B cell (primary cell): ENCODE results near the gene SRGAP1. TPM values are rescaled to one million over a fixed set of nuclear protein-coding genes. Genes with fewer than 3 reads are reported as not detected.

ENCODE experiments used
- ATAC-seq: fragments of 200-7000 bp; cut with Tn5 transposase; one replicate; pipeline ENCODE4 v1.10.0; 2021; ENCODE audit warnings: low read depth, mild to moderate bottlenecking, moderate number of reproducible peaks, moderate library complexity
- CTCF ChIA-PET: fragments of 350-600 bp; sonication (Branson Sonifier 250); formaldehyde crosslinking; loops from one replicate; lab custom pipeline; 2021; ENCODE audit warnings: antibody characterized with exemption, inconsistent platforms; lab: Charles Lee
- POLR2A ChIA-PET: fragments of 350-600 bp; sonication (Branson Sonifier 250); formaldehyde crosslinking; loops from one replicate; lab custom pipeline; 2021; ENCODE audit warnings: antibody characterized with exemption; lab: Charles Lee
- DNase-seq: peaks from one replicate; pipeline ENCODE4 v3.0.0; 2013
- H2AFZ ChIP-seq: 2 replicates; pipeline ENCODE4 v1.6.1; 2012; ENCODE audit warnings: mild to moderate bottlenecking, low read depth, low read length; ENCODE audit not compliant: insufficient read depth, poor library complexity, severe bottlenecking
- H3K27ac ChIP-seq, 2 donors: 1 replicate in 1 of 2; 2 replicates in 1 of 2; pipeline ENCODE4 v1.5.1; 2012 to 2013; ENCODE audit warnings: low read length in 2 of 2, mild to moderate bottlenecking in 2 of 2, moderate library complexity in 1 of 2
- H3K27me3 ChIP-seq, 4 experiments: fragments of 200-600 bp in 1 of 4; sonication (generic) in 1 of 4; replicated peaks in 1 of 4; 1 replicate in 2 of 4; 2 replicates in 2 of 4; pipeline versions ENCODE4 v1.6.1 to v1.7.0; 2013 to 2016; ENCODE audit warnings: low read length in 3 of 4, mild to moderate bottlenecking in 2 of 4, mixed read lengths in 1 of 4, moderate library complexity in 1 of 4; ENCODE audit not compliant: insufficient read depth in 4 of 4, control insufficient read depth in 3 of 4; ENCODE audit errors: control extremely low read depth in 1 of 4
- H3K36me3 ChIP-seq, 2 experiments: replicated peaks in 1 of 2; 1 replicate in 1 of 2; 2 replicates in 1 of 2; pipeline versions ENCODE4 v1.6.1 to v1.7.1; 2013; ENCODE audit warnings: low read length in 1 of 2; ENCODE audit not compliant: insufficient read depth in 2 of 2, control insufficient read depth in 1 of 2; ENCODE audit errors: control extremely low read depth in 1 of 2, extremely low read depth in 1 of 2
- H3K4me1 ChIP-seq, 2 donors: fragments of 200-600 bp in 1 of 2; sonication (generic) in 1 of 2; 1 replicate in 1 of 2; 2 replicates in 1 of 2; pipeline versions ENCODE4 v1.5.1 to v1.6.1; 2013 to 2017; ENCODE audit warnings: low read length in 2 of 2; ENCODE audit not compliant: control insufficient read depth in 2 of 2, insufficient read depth in 2 of 2
- H3K4me2 ChIP-seq: replicated peaks from 2 replicates; pipeline ENCODE3; 2012; ENCODE audit warnings: mild to moderate bottlenecking, low read depth, low read length; ENCODE audit not compliant: poor library complexity, severe bottlenecking
- H3K4me3 ChIP-seq, 5 experiments: fragments of 200-600 bp in 1 of 5; sonication (generic) in 1 of 5; 1 replicate in 3 of 5; 2 replicates in 2 of 5; pipeline versions ENCODE4 v1.5.1 to v1.7.0; 2011 to 2016; ENCODE audit warnings: low read length in 4 of 5, mild to moderate bottlenecking in 4 of 5, low read depth in 2 of 5, control low read depth in 1 of 5, moderate library complexity in 1 of 5; ENCODE audit not compliant: insufficient read depth in 1 of 5; ENCODE audit errors: control extremely low read depth in 1 of 5, extremely low read depth in 1 of 5
- H3K79me2 ChIP-seq: fragments of 200-600 bp; sonication (generic); one replicate; pipeline ENCODE4 v1.6.0; 2016; ENCODE audit warnings: low read length; ENCODE audit not compliant: control insufficient read depth, insufficient read depth
- H3K9ac ChIP-seq: fragments of 200-600 bp; sonication (generic); 2 replicates; pipeline ENCODE4 v1.6.1; 2017; ENCODE audit warnings: mild to moderate bottlenecking, low read length, moderate library complexity
- H3K9me3 ChIP-seq, 3 donors: one replicate each; pipeline versions ENCODE4 v1.6.1 to v1.7.1; 2013; ENCODE audit warnings: low read length in 2 of 3; ENCODE audit not compliant: control insufficient read depth in 2 of 3, insufficient read depth in 1 of 3; ENCODE audit errors: control extremely low read depth in 1 of 3
- H4K20me1 ChIP-seq: 2 replicates; pipeline ENCODE4 v1.6.0; 2012; ENCODE audit warnings: mild to moderate bottlenecking, low read length; ENCODE audit not compliant: insufficient read depth, control insufficient read depth, poor library complexity, severe bottlenecking
- H3K27ac Mint-ChIP-seq: one replicate; pipeline ENCODE4 v1.8.0; 2021; ENCODE audit warnings: mixed read lengths
- H3K27me3 Mint-ChIP-seq: one replicate; pipeline ENCODE4 v1.8.0; 2021; ENCODE audit warnings: mixed read lengths
- H3K4me1 Mint-ChIP-seq: one replicate; pipeline ENCODE4 v1.8.0; 2021; ENCODE audit warnings: mixed read lengths
- H3K4me3 Mint-ChIP-seq: one replicate; pipeline ENCODE4 v1.8.0; 2021; ENCODE audit warnings: mixed read lengths
- H3K9me3 Mint-ChIP-seq: one replicate; pipeline ENCODE4 v1.8.0; 2022; ENCODE audit warnings: mixed read lengths; ENCODE audit not compliant: insufficient read depth
- EZH2 ChIP-seq: IDR thresholded peaks from 2 replicates; pipeline ENCODE4 v1.6.1; 2012; ENCODE audit warnings: borderline replicate concordance, low read depth, mild to moderate bottlenecking, moderate library complexity, low read length; ENCODE audit not compliant: insufficient read depth, poor library complexity, severe bottlenecking
- WGBS: methylation state at CpG from one replicate; pipeline ENCODE4 v1.1.5; 2013; ENCODE audit warnings: missing lambda C conversion rate; ENCODE audit not compliant: insufficient coverage; 5-methylcytosine and 5-hydroxymethylcytosine counted together
- intact Hi-C: fragments of 100-400 bp; cut with micrococcal nuclease; formaldehyde crosslinking; loops from one replicate; pipeline ENCODE4 v1.10.0; 2022
- polyA plus RNA-seq: library from polyadenylated mRNA; depleted of rRNA; stranded (reverse); fragments of >200 nt; gene quantifications from 2 replicates; pipeline ENCODE4 v1.2.3, GENCODE V29; 2012
- total RNA-seq, 2 donors: library from RNA; stranded (reverse); fragments of 120-200 nt in 1 of 2; gene quantifications; 1 replicate in 1 of 2; 2 replicates in 1 of 2; pipeline versions ENCODE4 v1.2.3 to v1.2.4, GENCODE V29; 2013 to 2022
- TF ChIP-seq, protein P1 (sequence below): fragments of 200-600 bp; IDR thresholded peaks from one replicate; pipeline ENCODE4 v1.8.0; 2022; ENCODE audit warnings: antibody characterized with exemption, mild to moderate bottlenecking

Gene SRGAP1
- total and polyA plus RNA-seq, 2 donors (not counting 1 experiment from before 2014, with no cell fraction given), result under 0.01 to 0.22 TPM

DNA sequence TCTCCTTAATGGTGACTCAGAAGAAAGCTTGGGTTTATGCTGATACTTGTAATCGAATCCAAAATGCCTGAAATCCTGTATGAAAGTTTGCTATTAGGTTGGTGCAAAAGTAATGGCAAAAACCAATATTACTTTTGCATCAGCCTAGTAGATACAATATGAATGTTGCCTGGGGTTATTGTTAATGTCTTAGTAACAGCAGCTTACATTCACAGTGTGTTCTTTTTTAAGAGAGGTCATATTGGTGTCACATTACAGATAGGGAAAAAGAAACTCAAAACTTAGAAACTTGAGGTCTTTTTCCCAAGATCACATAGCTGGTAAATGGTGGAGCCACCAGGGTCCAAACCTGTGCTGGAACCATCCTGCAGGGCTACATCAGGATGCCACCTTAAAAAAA is 25.2 kb downstream of the SRGAP1 start:
- CTCF ChIA-PET, result no interaction called here
- ATAC-seq (no peak), DNase-seq (no peak)
- Mint-ChIP-seq H3K9me3 (no peaks in the 10 kb centered on the region), H3K4me3 (no peak overlapping the region), H3K27ac (no peak overlapping the region), H3K27me3 (peaks cover 14% of the 10 kb centered on the region), H3K4me1 (no peaks in the 10 kb centered on the region)
- no peak overlapping the region for H3K9ac ChIP-seq
- H3K4me1 ChIP-seq, result no peaks in the 10 kb centered on the region
- H3K9me3 ChIP-seq, result no peaks in the 10 kb centered on the region
- no peak for TF ChIP-seq EZH2
- TF ChIP-seq, protein P1, sequence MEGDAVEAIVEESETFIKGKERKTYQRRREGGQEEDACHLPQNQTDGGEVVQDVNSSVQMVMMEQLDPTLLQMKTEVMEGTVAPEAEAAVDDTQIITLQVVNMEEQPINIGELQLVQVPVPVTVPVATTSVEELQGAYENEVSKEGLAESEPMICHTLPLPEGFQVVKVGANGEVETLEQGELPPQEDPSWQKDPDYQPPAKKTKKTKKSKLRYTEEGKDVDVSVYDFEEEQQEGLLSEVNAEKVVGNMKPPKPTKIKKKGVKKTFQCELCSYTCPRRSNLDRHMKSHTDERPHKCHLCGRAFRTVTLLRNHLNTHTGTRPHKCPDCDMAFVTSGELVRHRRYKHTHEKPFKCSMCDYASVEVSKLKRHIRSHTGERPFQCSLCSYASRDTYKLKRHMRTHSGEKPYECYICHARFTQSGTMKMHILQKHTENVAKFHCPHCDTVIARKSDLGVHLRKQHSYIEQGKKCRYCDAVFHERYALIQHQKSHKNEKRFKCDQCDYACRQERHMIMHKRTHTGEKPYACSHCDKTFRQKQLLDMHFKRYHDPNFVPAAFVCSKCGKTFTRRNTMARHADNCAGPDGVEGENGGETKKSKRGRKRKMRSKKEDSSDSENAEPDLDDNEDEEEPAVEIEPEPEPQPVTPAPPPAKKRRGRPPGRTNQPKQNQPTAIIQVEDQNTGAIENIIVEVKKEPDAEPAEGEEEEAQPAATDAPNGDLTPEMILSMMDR, result no peak
- no peak overlapping the region for H2AFZ ChIP-seq
- H3K27ac ChIP-seq, result no peak overlapping the region
- no peak overlapping the region for H3K4me3 ChIP-seq
- no peak overlapping the region for H3K4me2 ChIP-seq
- H4K20me1 ChIP-seq, result no peaks in the 10 kb centered on the region
- H3K27me3 ChIP-seq, result no peaks in the 10 kb centered on the region
- POLR2A ChIA-PET, result no interaction called here
- H3K36me3 ChIP-seq, result no peaks in the 10 kb centered on the region
- 60% methylated on average over 1 of the region's 1 CpG for WGBS
- intact Hi-C loops, result no loop called here
- no peaks in the 10 kb centered on the region for H3K79me2 ChIP-seq

DNA sequence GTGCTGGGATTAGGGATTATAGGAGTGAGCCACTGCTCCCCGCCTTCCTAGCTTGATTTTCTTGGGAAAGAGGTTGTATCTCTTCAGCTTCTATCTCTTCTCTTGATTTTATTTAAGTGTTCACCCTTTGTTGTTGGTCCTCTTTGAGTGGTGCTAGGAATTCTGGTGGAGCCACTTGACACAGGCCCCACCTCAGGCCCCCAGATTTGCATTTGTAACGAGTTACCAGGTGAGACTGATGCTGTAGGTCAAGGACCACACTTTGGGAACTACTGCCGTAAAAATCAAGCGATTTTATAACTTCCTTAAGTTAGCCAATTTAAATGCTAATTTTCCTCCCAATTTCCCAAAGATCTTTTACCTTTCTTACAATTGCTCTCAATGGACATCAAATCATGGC is 26.3 kb downstream of the SRGAP1 start:
- ChIA-PET POLR2A (interaction anchor here (0.6 kb wide), 1 partner anchor 777 kb away, joined by 3 read pairs; no protein-coding TSS in a partner anchor), CTCF (no interaction called here)
- Histone ChIP-seq H3K4me2 (no peak overlapping the region), H3K27ac (no peak overlapping the region), H3K36me3 (no peaks in the 10 kb centered on the region), H3K4me3 (no peak overlapping the region), H3K9me3 (no peaks in the 10 kb centered on the region), H3K9ac (no peak overlapping the region), H3K4me1 (no peaks in the 10 kb centered on the region), H2AFZ (no peak overlapping the region), H4K20me1 (no peaks in the 10 kb centered on the region), H3K79me2 (no peaks in the 10 kb centered on the region), H3K27me3 (no peaks in the 10 kb centered on the region)
- DNase-seq (no peak), ATAC-seq (no peak)
- intact Hi-C loops, result no loop called here
- no peak overlapping the region for H3K4me3 Mint-ChIP-seq
- WGBS, result 67% methylated on average over 3 of the region's 4 CpGs
- H3K27ac Mint-ChIP-seq, result no peak overlapping the region
- no peaks in the 10 kb centered on the region for H3K9me3 Mint-ChIP-seq
- peaks cover 14% of the 10 kb centered on the region for H3K27me3 Mint-ChIP-seq
- no peak for TF ChIP-seq EZH2
- H3K4me1 Mint-ChIP-seq, result no peaks in the 10 kb centered on the region
